EL (cell line): ENCODE measurements around the gene AXIN2.

ENCODE experiments used
- DNase-seq: peaks from one replicate; pipeline ENCODE4 v3.0.0-alpha.2; 2016

The AXIN2 gene

DNA sequence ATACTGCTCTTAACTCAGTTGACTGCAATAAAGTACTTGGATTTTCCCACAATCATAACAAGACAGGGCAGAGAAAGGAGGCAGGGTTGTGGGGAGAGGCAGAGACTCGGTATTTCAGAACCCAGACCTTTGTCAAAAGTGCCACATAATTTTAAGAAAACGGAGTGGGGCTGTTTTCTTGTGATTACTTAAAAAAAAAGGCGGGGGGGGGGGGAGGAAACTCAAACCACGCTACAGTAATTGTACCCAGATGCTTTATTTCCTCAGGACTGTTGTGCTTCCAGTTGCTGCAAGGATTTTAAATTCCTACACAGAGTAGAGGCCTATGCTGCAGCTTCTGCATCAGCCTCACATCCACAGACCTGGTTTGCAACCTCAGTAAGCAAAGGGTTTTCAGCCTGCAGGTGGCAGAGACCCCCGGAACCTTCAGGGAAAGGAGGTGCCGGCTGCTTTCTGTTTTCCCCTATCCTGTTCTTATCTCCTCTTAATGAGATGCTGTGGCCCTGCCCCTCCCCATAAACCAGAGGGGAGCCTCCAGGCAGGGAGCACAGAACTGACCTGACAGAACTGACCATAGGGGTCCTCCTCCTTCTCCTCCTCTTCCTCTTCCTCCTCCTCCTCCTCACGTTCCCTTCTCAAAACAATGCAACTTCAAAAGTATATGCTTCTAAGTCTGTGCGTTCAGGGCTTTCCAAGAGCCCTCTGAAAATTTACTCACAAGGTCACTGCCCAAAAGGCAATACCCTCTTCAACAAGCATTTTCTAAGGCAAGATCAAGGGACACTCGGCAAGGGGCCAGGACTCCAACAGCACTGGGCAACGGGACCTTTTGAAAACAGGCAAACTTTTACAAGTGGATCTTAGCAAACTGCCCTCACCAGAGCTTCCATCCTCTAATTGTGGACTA lies 7.5 kb downstream of the AXIN2 start:
- no peak for DNase-seq

- peak; percentile 56 for DNase-seq
Observed at GRCh38 chr17:65553009-65553645, 8.3 kb downstream of the AXIN2 start.

GRCh38 chr17:65552214-65552613 lies 9.2 kb downstream of the AXIN2 start:
- no peak for DNase-seq

DNA sequence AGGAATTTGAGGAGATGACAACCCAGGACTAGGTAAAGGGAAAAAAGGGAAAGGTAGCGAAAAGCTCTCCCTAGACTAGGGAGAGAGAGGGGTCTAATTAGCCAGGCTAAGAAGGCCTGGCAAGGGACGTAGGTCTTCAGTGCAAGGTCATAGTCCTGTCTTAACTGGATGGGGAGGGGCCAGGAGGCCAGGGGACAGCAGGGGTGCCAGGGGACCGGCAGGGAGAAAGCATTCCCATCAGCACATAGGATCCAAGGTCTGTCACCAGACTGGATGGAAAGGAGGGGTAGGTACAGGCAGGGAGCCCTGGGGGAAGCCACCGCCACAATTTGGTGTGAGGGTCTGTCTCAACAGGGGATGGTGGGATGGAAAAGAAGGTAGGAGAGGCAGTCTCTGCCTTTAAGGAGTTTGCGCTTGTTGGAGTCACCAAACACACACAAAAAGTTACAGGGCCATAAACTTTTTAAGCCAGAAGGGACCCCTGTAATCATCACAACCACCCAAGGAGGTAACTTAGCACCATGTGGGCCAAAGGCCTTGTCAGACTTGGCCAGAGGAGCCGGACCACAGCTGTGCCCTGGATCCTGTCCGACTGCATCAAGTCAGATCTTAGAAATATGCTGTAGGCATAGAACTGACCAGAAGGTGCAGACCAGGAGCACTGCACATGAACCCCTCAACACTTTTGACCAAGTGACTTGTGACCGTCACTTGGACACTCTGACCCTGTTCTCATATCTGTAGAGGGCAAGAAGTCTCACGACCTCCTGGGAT lies 10.0 kb downstream of the AXIN2 start:
- no peak for DNase-seq

DNA sequence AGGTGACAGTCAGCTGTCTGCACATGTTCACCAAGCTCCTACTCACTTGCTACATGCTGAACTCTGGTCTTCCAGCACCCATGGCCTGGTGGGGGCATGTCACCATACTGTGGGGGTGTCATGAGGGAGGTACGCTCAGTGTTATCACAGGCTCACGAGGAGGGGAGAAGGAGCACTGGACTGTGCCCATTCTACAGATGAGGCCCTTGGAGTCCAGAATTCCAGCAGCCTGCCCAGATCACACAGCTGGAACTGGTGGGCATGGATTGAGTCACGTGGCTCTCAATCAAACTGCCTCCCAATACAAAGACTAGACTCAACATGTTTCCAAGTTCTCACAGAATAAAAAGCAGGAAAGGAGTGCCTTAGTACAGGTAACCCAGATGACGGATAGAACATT lies 10.7 kb downstream of the AXIN2 start:
- no peak for DNase-seq

DNA sequence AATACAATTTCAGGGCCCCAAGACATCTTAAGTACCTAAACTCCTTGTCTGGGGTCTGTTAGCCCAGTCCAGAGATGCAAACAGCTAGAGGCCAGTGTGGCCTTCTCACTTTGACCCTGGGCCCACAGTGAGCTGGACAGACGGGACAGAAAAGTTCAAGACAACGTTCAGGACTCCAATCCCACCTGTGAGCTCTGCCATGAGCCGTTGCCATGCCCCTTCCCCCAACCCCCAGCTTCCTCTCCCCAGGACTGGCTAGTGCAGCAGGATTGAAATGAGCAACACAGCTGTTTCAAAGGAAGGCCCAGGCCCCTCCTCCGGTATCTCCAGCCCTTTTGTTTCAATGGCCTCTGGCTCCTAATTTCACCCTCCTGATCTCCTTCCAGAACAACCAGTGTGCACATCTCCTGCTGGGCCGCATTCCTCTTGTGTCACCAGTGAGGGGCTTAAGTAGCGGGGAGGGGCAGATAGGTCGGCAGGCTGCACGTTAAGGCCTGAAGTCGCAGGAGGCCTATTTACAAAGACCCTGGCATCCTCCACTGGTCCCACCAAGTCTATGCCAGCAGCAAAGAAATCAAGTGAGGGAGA lies 11.3 kb downstream of the AXIN2 start:
- no peak for DNase-seq

GRCh38 chr17:65548269-65548969 lies 13.0 kb downstream of the AXIN2 start:
- DNase-seq, result no peak

DNA sequence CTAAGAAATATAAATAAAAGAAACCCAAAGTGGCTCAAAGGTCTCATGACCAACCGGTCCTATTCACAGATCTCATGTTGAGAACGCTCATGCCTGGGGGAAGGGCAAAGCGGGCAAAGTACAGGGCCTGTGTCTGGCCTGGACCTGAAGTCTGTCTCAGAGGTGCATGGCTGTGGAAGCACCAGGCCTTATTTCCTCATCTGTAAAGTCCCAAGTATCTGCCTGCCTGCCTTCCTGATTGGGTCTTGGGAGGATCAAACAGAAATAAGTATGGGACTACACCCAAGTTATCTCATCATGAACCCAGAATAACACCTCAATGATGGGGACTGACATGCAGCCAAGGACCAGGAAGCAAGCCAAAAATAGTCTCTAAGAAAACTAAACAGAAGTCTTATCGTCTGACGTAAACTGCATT lies 14.2 kb downstream of the AXIN2 start:
- DNase-seq, result no peak

GRCh38 chr17:65546579-65546978 lies 14.9 kb downstream of the AXIN2 start:
- no peak for DNase-seq

DNA sequence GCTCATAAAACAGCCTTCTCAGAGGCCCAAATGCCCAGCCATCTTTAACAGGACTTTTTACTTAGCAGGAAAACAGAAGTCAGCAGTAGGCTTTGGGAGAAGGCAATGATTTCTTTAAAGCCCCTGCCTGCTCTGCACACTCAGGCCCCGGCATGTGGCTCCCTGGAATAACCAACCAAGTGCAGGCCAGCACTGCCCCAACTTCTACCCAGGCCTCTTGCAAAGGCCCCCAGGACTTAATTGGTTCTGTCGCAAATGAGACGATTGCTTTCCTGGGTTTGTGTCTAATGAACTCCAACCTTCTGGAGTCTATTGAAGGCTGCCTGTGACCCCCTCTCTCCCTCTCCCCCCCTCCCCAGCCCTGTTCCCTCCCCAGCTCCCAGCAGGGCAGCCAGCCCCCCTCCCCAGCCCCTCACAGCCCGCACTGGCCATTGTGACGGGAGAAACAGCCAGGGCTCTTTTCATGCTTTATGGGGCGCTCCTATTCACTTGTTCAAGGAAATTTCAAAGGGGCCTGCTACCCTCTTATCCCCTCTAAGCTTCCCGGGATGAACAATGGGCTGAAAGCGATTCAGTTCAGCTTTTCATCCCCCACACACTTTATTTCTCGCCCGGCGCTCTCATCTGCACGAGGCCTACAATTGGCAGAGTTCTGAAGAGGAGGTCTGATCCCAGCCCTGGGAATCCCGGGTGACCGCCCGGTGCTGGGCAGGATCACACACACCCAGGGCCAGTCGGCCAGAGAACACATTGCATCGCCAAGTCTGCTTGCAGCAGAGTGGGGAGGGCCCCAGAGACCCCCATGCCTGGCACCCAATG lies 15.5 kb downstream of the AXIN2 start:
- DNase-seq, result no peak

GRCh38 chr17:65544672-65545071 lies 16.8 kb downstream of the AXIN2 start:
- DNase-seq, result no peak

DNA sequence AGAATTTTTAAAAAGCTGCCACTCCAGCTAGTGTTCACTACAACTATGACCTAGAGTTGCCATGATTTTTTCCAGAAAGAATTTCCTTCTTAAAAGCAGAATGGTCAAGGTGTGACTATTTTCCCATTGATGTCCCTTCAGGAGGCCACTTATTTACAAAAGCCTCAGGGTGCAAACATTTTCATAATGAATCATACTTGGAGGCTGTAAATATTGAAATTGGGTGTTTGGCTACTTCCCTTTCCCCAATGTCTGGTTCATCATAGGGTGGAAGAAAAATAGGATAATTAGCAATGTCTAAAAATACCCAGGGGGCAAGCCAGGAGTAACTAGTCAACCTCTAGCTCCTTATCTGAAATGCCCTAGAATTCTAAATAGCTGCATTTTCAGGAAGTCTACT lies 18.8 kb downstream of the AXIN2 start:
- DNase-seq, result no peak

- DNase-seq, result no peak
Observed at GRCh38 chr17:65542067-65542466, 19.4 kb downstream of the AXIN2 start.

- DNase-seq, result no peak
Observed at GRCh38 chr17:65541453-65541852, 20.0 kb downstream of the AXIN2 start.

- no peak for DNase-seq
Observed at GRCh38 chr17:65539630-65540266, 21.7 kb downstream of the AXIN2 start.

GRCh38 chr17:65538675-65539529 lies 22.5 kb downstream of the AXIN2 start:
- DNase-seq, result no peak

DNA sequence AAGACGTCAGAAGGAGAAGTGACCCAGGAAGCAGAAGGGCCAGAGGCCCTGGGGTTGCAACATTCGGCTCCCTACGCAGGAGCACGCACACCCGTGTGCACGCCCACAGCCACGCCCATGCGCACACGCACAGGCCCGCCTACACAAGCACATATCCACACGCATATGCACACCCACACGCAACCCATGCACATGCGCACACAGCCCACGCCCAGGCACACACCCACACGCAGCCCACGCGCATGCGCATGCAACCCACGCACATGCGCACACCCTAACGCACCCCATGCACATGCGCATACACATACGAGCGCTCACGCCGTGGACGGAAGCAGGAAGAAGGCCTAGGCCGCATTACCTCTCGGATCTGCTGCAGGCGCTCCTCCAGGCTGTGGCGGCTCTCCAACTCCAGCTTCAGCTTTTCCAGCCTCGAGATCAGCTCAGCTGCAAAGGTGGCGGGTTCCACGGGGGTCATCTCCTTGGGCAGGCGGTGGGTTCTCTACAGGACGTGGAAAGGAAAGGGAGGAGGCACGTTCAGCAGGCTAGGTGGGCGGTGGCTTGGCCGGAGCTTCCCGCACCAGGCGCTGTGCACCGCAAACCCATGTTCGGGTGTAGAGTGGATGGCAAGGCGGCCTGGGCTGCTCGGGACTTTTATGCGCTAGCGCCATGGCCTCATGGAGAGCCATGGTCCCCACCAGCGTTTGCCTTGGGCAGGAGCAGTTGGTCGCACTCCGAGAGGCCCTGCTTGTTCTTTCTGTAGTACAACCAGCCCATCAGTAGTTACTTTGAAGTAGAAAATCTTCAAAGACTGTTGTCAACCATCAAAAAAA lies 23.4 kb downstream of the AXIN2 start:
- DNase-seq, result no peak

DNA sequence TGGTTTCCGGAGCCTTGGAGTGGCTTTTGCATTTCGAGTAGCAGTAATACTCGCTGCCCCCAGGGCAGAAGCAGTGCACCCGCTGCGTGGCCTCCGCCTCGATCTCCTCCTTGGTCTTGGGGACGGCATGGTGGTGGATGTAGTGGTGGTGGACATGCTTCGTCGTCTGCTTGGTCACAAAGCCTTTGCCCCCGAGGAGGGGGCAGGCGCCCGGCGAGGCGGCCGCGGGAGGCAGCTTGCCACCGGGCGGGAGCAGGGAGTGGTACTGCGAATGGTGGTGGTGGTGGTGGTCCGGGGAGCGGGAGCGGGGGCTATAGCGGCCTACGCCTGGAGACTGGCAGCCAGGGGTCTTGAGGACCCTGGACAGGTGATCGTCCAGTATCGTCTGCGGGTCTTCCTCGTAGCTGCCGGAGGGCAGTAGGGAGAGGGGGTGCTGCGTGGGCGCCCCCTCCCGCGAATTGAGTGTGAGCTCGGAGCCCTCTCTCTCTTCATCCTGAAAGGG lies 24.1 kb downstream of the AXIN2 start:
- DNase-seq, result no peak
